Measurements from ENCODE around the gene ZNF529.
"Not testable (repeated sequence)": the region's sequence is repeated elsewhere in the genome, so short reads cannot be mapped to it uniquely, and the experiment has no call there.

Gene ZNF529

GRCh38 chr19:36573020-36573894, at the start of gene ZNF529:
Gene ZNF529, minus strand, starts transcription at chr19:36573292. Its CDS starts 946 bp downstream, at chr19:36572346.
- DNase-seq (ENCODE audit: low read depth) = peak; percentile 94

- DNase-seq (ENCODE audit: low read depth) = no peak
These were observed 32.9 kb upstream of the ZNF529 start for GRCh38 chr19:36605877-36606478.

GRCh38 chr19:36605101-36605876, 32.2 kb upstream of the ZNF529 start, which contains the start of gene ZNF382:
Gene ZNF382, plus strand, starts transcription at chr19:36605313. Its CDS starts 4,602 bp downstream, at chr19:36609915.
- no peak for DNase-seq (ENCODE audit: low read depth)

- DNase-seq (ENCODE audit: low read depth) = no peak
These were observed 31.6 kb upstream of the ZNF529 start for GRCh38 chr19:36604656-36605100.

GRCh38 chr19:36602681-36603080, 29.6 kb upstream of the ZNF529 start:
- DNase-seq (ENCODE audit: low read depth) = not testable (repeated sequence)

GRCh38 chr19:36579255-36579654, 6.2 kb upstream of the ZNF529 start:
- DNase-seq (ENCODE audit: low read depth) = no peak

GRCh38 chr19:36577271-36577996, 4.3 kb upstream of the ZNF529 start:
- DNase-seq (ENCODE audit: low read depth) = no peak

- DNase-seq (ENCODE audit: low read depth) = no peak
These were observed 1.6 kb upstream of the ZNF529 start for GRCh38 chr19:36574741-36575140.

- DNase-seq (ENCODE audit: low read depth) = no peak
These were observed 1.0 kb upstream of the ZNF529 start for GRCh38 chr19:36573895-36574720.

- no peak for DNase-seq (ENCODE audit: low read depth)
These were observed 486 bp downstream of the ZNF529 start for GRCh38 chr19:36572593-36573019.

- no peak for DNase-seq (ENCODE audit: low read depth)
These were observed 8.7 kb downstream of the ZNF529 start for GRCh38 chr19:36564391-36564790.

GRCh38 chr19:36547001-36547732, 25.9 kb downstream of the ZNF529 start:
- DNase-seq (ENCODE audit: low read depth) = no peak

GRCh38 chr19:36528921-36529518, 44.1 kb downstream of the ZNF529 start:
- DNase-seq (ENCODE audit: low read depth) = no peak

- DNase-seq (ENCODE audit: low read depth) = peak; percentile 100
These were observed 44.7 kb downstream of the ZNF529 start, which contains the start of gene ZNF260 for GRCh38 chr19:36528194-36528920. Gene ZNF260, minus strand, starts transcription at chr19:36528271. Its CDS starts 13,033 bp downstream, at chr19:36515238.

GRCh38 chr19:36527873-36528193, 45.3 kb downstream of the ZNF529 start:
- no peak for DNase-seq (ENCODE audit: low read depth)

- no peak for DNase-seq (ENCODE audit: low read depth)
These were observed 45.8 kb downstream of the ZNF529 start for GRCh38 chr19:36527341-36527740.

GRCh38 chr19:36526581-36526980, 46.5 kb downstream of the ZNF529 start:
- no peak for DNase-seq (ENCODE audit: low read depth)

GRCh38 chr19:36524617-36525016, 48.5 kb downstream of the ZNF529 start:
- no peak for DNase-seq (ENCODE audit: low read depth)

GRCh38 chr19:36514012-36514612, 59.0 kb downstream of the ZNF529 start:
- DNase-seq (ENCODE audit: low read depth) = no peak

All from HS-27A (cell line).